Sigmoid colon (tissue), 7 donors: ENCODE results near the gene INTS11. TPM values are rescaled to one million over a fixed set of nuclear protein-coding genes. Genes with fewer than 3 reads are reported as not detected.

Experiments used
- DNase-seq: peaks from one replicate; pipeline ENCODE4 v3.0.0-alpha.2; 2019
- H3K27ac ChIP-seq, 4 donors: fragments of 200-600 bp; sonication (generic); one replicate each; pipeline ENCODE4 v1.5.1; 2016 to 2019; ENCODE audit warnings: mild to moderate bottlenecking in 1 of 4
- H3K27me3 ChIP-seq, 3 donors: fragments of 200-600 bp; sonication (generic); one replicate each; pipeline ENCODE4 v1.5.1; 2019; ENCODE audit warnings: mild to moderate bottlenecking in 1 of 3
- H3K36me3 ChIP-seq, 4 donors: fragments of 200-600 bp; sonication (generic); one replicate each; pipeline ENCODE4 v1.5.1; 2016 to 2019
- H3K4me1 ChIP-seq, 4 donors: fragments of 200-600 bp; sonication (generic); one replicate each; pipeline ENCODE4 v1.5.1; 2017 to 2019
- H3K4me3 ChIP-seq, 4 donors: fragments of 200-600 bp; sonication (generic); one replicate each; pipeline ENCODE4 v1.5.1; 2017 to 2019; ENCODE audit warnings: mild to moderate bottlenecking in 2 of 4, moderate library complexity in 1 of 4
- H3K9me3 ChIP-seq, 4 donors: fragments of 200-600 bp in 3 of 4; sonication (generic) in 3 of 4; one replicate each; pipeline versions ENCODE4 v1.5.1 to v1.6.1; 2013 to 2019
- CTCF ChIP-seq, 4 experiments: fragments of 450-650 bp in 3 of 4; fragments of 200-600 bp in 1 of 4; IDR thresholded peaks; one replicate each; pipeline ENCODE4 v1.5.1; 2016 to 2019; ENCODE audit warnings: antibody characterized with exemption in 4 of 4, mild to moderate bottlenecking in 3 of 4, moderate library complexity in 2 of 4
- EP300 ChIP-seq, 4 donors: sonication (generic); formaldehyde crosslinking; IDR thresholded peaks; one replicate each; pipeline ENCODE4 v1.6.1; 2017; ENCODE audit warnings: antibody characterized with exemption in 4 of 4
- POLR2A ChIP-seq, 2 donors: fragments of 450-650 bp; IDR thresholded peaks; one replicate each; pipeline ENCODE4 v1.6.1; 2016; ENCODE audit warnings: antibody characterized with exemption in 2 of 2, mild to moderate bottlenecking in 2 of 2, moderate library complexity in 2 of 2
- POLR2AphosphoS5 ChIP-seq, 4 donors: sonication (generic); formaldehyde crosslinking; IDR thresholded peaks; one replicate each; pipeline ENCODE4 v1.6.1; 2017; ENCODE audit warnings: antibody characterized with exemption in 4 of 4
- WGBS, 2 donors: extraction: QIAGEN DNeasy Blood & Tissue Kit; methylation state at CpG; one replicate each; pipeline ENCODE4 v1.1.7; 2013; 5-methylcytosine and 5-hydroxymethylcytosine counted together
- intact Hi-C: fragments of 100-400 bp; cut with DNase I; formaldehyde crosslinking; loops from one replicate; pipeline ENCODE4 v1.15.1; 2023
- polyA plus RNA-seq, 3 donors: library from polyadenylated mRNA; stranded (reverse); fragments of 200-250 nt; gene quantifications; one replicate each; pipeline ENCODE4 v1.2.3, GENCODE V29; 2013
- total RNA-seq, 4 donors: library from RNA; depleted of rRNA; stranded (reverse); fragments of >200 nt; gene quantifications; one replicate each; pipeline ENCODE4 v1.1.0, GENCODE V29; 2016
- donor health status: healthy with polysubstance abuse.
- donor health status: Bipolar disorder and iron deficiency.
- donor health status: healthy.

The INTS11 gene
- total and polyA plus RNA-seq, 7 donors, result 58.3 to 135 (median 87.1) TPM

GRCh38 chr1:1294250-1294890 lies 30.1 kb downstream of the INTS11 start:
- Histone ChIP-seq H3K27me3 (no peaks in the 10 kb centered on the region), H3K27ac (no peak overlapping the region), H3K4me1 (peaks cover 0 to 9% (median 4%) of the 10 kb centered on the region in 4 donors), H3K4me3 (no peak overlapping the region), H3K9me3 (no peaks in the 10 kb centered on the region), H3K36me3 (peaks cover 0 to 44% (median 13%) of the 10 kb centered on the region in 4 donors)
- TF ChIP-seq POLR2A (IDR thresholded peaks at IDR 0.05) (no peak), CTCF (IDR thresholded peaks at IDR 0.05) (no peak), EP300 (IDR thresholded peaks at IDR 0.05) (no peak), POLR2AphosphoS5 (IDR thresholded peaks at IDR 0.05) (no peak)
- intact Hi-C loops, result no loop called here
- no peak for DNase-seq
- WGBS, 2 donors, result 93 to 95% methylated on average over 58 of the region's 58 CpGs

GRCh38 chr1:1293263-1294249 lies 30.9 kb downstream of the INTS11 start:
- WGBS, 2 donors, result 82 to 89% methylated on average over 94 of the region's 94 CpGs
- peaks cover 0 to 9% (median 4%) of the 10 kb centered on the region in 4 donors for H3K4me1 ChIP-seq
- intact Hi-C loops, result no loop called here

GRCh38 chr1:1292851-1293250 lies 31.6 kb downstream of the INTS11 start:
- H3K4me3 ChIP-seq, result no peak overlapping the region
- TF ChIP-seq POLR2AphosphoS5 (IDR thresholded peaks at IDR 0.05), result no peak
- no peak for TF ChIP-seq EP300 (IDR thresholded peaks at IDR 0.05)
- TF ChIP-seq CTCF (IDR thresholded peaks at IDR 0.05), result no peak
- no peak for TF ChIP-seq POLR2A (IDR thresholded peaks at IDR 0.05)
- H3K27me3 ChIP-seq, result peaks cover 0 to 2% (median 0%) of the 10 kb centered on the region in 3 donors
- intact Hi-C loops, result no loop called here
- H3K9me3 ChIP-seq, result no peaks in the 10 kb centered on the region
- no peak overlapping the region for H3K27ac ChIP-seq
- H3K36me3 ChIP-seq, result peaks cover 0 to 40% (median 11%) of the 10 kb centered on the region in 4 donors
- WGBS, 2 donors, result 94 to 96% methylated on average over 18 of the region's 18 CpGs
- no peak for DNase-seq
- H3K4me1 ChIP-seq, result peaks cover 0 to 9% (median 4%) of the 10 kb centered on the region in 4 donors

More at GRCh38 chr1:1293263-1294249, 30.9 kb downstream of the INTS11 start:
- no peak overlapping the region for H3K27ac ChIP-seq
- no peak overlapping the region for H3K4me3 ChIP-seq
- peaks cover 0 to 44% (median 13%) of the 10 kb centered on the region in 4 donors for H3K36me3 ChIP-seq
- no peaks in the 10 kb centered on the region for H3K9me3 ChIP-seq
- TF ChIP-seq POLR2AphosphoS5 (IDR thresholded peaks at IDR 0.05) (no peak), EP300 (IDR thresholded peaks at IDR 0.05) (no peak), POLR2A (IDR thresholded peaks at IDR 0.05) (no peak), CTCF (IDR thresholded peaks at IDR 0.05) (no peak)
- no peak for DNase-seq
- H3K27me3 ChIP-seq, result no peaks in the 10 kb centered on the region

- no peak for DNase-seq
- 89 to 92% methylated on average over 9 of the region's 9 CpGs for WGBS, 2 donors
- intact Hi-C loops, result no loop called here
Measured at GRCh38 chr1:1292442-1292779, 32.0 kb downstream of the INTS11 start.

More at GRCh38 chr1:1292442-1292779, 32.0 kb downstream of the INTS11 start:
- Histone ChIP-seq H3K27ac (no peak overlapping the region), H3K4me3 (no peak overlapping the region), H3K9me3 (no peaks in the 10 kb centered on the region), H3K36me3 (peaks cover 0 to 36% (median 9%) of the 10 kb centered on the region in 4 donors), H3K27me3 (peaks cover 0 to 6% (median 1%) of the 10 kb centered on the region in 3 donors), H3K4me1 (peaks cover 0 to 9% (median 4%) of the 10 kb centered on the region in 4 donors)
- TF ChIP-seq POLR2AphosphoS5 (IDR thresholded peaks at IDR 0.05) (no peak), EP300 (IDR thresholded peaks at IDR 0.05) (no peak), CTCF (IDR thresholded peaks at IDR 0.05) (no peak), POLR2A (IDR thresholded peaks at IDR 0.05) (no peak)
